KBM-7 (cell line): Measurements from ENCODE around the gene CAPZA3.
A peak's percentile ranks its signal among the peaks of the same experiment; 100 is the strongest.
"Not testable (repeated sequence)": the region's sequence is repeated elsewhere in the genome, so short reads cannot be mapped to it uniquely, and the experiment has no call there.

ENCODE experiments used
- DNase-seq: peaks from one replicate; pipeline ENCODE4 v3.0.0-alpha.2; 2015
- in situ Hi-C: fragments of 300-500 bp; cut with MboI; formaldehyde crosslinking; loops from 2 replicates; pipeline ENCODE4 v1.14.3; 2020; ENCODE audit warnings: low sequenced_read_pairs, low pct_unique_long_range_greater_than_20kb, mixed read lengths

The CAPZA3 gene, protein sequence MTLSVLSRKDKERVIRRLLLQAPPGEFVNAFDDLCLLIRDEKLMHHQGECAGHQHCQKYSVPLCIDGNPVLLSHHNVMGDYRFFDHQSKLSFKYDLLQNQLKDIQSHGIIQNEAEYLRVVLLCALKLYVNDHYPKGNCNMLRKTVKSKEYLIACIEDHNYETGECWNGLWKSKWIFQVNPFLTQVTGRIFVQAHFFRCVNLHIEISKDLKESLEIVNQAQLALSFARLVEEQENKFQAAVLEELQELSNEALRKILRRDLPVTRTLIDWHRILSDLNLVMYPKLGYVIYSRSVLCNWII

DNA sequence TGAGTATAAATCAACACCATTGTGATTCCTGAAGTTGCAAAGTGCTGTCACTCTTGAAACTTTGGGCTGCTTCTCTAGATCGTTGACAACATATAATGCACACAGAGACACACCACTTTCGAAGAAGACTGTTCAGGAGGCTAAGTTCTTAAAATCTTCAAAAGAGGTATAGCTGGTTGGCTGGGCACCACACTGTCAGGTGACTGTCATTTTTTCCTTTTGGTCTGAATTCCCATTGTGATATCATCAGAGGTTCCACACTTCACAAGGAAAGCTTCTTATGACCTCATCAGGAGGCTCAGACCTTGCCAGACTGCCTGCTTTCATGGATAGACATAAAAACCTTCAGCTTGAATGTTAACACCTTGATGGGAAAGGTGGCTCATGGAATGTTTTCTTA lies at the start of gene CAPZA3, which contains the start of gene PLCZ1:
Gene CAPZA3, plus strand, starts transcription at position 301 of the 400 bp plus-strand sequence. CDS start 150 bp downstream, outside the sequence.
Gene PLCZ1, minus strand, starts transcription at position 194 of the 400 bp plus-strand sequence. CDS start 641 bp downstream, outside the sequence.
- in situ Hi-C loops = no loop called here
- DNase-seq = no peak

DNA sequence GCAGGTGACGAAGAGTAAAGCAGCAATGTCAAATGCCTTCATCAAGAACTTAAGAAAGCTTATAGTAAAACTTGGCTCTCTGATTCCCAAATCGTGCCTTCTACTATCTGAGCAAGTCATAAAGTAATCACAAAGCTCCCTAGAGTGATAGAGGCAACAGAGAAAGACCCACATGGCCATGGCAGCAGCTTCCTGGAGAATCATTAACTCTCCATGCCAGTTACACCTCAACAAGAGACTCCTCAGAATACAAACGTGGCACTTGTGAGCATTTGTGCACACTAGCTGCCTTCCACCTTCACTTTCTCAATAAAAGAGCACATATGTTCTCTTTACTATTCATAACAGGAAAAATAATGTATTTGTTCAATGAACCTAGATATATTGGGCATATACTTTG lies 48.1 kb upstream of the CAPZA3 start:
- DNase-seq = no peak
- in situ Hi-C loops = no loop called here

DNA sequence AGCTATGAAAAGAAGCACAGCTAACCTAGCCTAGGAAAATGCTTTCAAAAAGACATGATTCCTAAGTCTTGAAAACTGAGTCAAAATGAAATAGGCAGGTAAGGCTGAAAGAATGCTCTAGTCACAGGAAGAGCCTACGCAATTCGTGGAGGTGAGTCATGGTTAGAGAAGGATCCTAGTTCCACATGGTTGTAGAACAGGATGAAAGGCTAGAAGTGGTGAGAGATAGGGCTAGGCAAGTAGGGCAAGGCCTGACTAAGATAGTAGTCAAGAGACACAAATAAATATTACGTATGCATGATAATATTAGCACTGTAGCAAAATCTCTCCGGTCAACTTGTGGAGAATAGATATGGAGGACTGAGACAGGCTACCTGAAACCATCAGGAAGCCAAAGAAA lies 47.3 kb upstream of the CAPZA3 start:
- DNase-seq = no peak
- in situ Hi-C loops = no loop called here

DNA sequence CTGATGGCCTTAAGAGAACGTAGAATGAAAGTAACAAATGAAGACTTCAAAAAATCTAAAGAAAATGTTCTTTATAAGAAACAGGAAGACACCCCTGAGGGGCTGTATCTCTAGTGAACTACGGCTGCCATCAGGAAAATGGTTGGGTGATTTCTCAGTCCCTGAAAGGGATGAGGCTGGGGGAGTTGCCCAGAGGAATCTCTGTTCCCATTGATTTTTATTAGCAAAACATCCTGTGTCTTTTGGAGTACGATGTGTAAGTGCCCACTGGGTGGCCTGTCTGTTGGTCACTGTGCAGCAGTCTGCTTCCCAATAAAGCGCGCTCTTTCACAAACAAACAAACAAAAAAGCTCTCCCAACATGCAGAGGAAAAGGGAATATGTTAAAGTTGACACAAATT lies 43.9 kb upstream of the CAPZA3 start:
- in situ Hi-C loops, DNase-seq: not testable (repeated sequence)

DNA sequence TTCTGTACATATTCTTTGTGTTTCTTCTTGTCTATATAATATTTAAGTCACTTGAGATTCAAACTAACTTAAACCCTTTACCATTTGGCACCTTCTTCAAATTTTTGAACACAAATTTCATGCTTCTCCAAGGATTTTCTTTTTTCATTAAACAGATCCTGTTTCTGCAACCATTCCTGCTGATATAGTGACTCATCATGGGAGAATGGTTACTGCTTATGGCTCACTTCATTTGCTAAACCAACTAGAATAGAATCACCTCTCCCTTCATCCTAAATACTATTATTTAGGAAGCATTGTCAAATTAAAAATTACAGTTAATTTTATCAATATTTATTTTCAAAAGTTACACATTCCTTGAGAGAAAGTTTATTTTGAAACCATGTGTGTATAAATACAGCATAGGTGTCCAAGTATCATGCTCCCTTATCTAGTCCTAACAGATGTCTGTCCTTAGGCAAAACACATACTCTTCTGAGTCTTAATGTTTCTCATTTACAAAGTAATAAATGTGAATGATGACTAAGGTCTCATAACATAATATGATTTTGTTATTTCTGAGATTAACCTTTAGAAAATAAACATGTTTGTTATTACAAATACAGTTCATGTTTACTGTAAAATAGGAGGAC lies 40.8 kb upstream of the CAPZA3 start:
- in situ Hi-C loops = no loop called here

DNA sequence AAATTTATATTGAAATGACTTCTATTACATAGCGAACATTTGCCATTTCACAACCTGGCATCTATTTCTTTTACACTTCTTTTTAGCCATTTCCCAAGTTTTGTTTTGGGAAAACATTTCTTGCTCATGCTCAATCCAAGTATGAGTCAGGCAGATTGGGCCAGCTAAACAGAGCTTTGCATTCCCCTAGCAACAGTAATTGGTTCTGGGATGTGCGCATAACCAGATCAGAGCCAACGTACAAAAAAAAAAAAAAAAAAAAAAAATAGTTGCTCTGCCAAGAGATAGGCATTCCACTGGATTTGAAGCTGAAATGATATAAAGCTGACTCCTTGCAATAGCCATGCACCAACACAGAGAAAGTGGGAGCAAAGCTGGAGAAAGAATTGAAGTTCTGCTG lies 37.6 kb upstream of the CAPZA3 start:
- no peak for DNase-seq
- in situ Hi-C loops = no loop called here

More for the DNA sequence above, 40.8 kb upstream of the CAPZA3 start:
- no peak for DNase-seq

DNA sequence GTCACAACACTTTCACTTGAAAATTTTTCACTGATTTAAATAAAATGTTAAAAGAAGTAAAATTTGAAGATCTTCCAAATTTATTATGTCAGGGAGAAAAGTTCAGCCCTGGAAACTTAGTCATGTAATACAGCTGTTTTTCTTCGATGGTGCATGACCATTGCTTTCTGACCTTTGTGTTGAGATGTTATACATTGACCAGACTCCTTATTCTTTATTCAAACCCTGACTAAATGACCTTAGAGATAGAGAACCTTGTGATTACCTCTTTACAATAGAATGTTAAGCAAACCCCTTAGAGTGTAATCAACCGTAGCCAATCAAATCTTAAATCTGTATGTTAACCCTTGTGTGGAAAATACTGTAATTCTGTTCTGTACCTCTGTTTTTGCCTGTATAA lies 34.6 kb upstream of the CAPZA3 start:
- in situ Hi-C loops = no loop called here
- no peak for DNase-seq

DNA sequence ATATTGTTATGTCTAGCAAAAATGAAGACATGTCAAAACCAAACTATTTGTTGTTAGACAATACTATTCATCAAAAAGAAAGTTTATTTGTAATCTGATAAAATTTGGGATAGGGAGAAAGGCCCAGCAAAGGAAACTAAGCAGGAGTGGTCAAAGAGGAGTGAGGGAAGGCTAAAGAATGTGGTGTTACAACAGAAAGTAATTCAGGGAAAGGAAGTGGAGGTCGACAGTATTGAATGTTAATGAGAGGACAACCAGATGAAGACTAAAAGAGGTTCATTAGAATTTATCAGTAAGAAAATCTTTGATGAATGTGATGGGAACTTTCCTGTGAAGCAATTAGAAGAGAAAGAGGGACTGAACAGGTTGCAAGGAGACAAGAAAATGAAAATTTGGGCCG lies 34.0 kb upstream of the CAPZA3 start:
- DNase-seq = no peak
- in situ Hi-C loops = no loop called here

DNA sequence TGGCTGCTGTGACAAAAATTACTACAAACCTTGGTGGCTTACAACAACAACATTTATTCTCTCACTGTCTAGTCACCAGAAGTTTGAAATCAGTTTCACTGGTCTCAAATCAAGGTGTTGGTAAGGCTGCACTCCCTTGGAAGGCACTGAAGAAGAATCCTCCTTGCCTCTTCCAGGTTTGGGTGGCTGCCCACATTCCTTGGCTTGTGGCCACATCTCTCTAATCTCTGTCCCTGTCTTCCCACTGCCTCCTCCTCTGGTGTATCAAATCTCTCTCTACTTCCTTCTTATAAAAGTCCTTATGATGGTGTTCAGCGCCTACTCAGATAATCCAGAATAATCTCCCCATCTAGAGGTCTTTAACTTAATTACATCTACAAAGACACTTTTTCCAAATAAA lies 31.1 kb upstream of the CAPZA3 start:
- in situ Hi-C loops = no loop called here
- no peak for DNase-seq

DNA sequence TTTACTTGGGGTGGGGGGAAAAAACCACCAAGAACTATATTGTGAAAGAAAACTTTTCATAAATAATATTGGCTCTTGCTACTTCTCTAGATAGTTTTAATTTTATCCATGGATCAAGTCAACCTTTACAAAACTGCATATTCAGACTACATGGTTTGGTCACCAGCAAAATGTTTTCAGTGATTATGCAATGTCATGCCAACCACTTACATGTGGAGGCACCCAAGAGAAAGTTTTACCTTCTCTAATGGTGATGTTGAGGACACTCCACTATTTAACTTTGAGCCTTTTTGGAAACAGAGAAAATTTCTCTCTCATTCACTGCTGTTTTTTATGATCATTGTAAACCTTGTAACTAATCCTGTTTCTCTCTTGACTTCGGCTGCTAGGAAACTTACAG lies 21.7 kb upstream of the CAPZA3 start:
- in situ Hi-C loops = no loop called here
- DNase-seq = no peak

DNA sequence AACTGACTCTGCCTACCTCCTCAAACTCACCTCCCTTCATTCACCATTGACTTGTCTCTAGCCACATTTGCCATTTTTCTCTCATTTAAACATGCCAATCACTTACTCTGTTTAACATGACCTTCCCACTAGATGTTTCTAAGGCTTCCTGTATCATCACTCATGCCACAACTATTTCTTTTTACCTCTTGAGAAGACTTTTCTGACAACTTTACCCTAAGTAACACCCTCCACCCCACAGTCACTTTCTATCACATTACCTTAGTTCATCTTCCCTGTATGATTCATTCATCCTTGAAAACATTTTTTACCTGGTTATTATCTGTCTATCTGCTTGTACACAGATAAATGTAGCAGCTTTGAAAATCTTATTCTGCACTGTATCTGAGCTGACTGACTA lies 19.5 kb upstream of the CAPZA3 start:
- in situ Hi-C loops = no loop called here
- DNase-seq = no peak

DNA sequence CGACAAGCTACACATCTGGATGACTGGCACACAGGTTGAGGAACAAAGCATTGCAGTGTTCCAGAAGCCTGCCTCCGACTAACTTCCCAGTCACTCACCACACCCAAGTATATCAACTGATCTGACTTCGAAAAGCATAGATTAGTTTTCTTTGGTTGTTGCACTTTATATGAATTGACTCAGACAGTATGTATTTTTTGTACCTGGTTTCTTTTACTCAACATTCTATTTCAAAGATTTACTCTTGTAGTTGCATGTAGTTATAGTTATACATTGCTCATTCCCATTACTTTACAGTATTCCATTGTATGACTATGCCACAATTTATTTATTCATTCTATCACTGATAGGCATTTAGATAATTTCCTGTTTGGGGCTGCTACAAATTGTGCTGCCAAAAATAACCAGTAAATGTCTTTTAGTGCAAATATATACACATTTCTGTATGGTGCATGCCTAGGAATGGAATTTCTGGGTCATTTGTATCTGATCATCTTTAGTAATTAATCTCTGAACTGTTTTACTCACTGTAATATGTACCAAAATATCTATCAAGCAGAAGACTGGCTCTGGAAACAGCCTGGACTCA lies 17.9 kb upstream of the CAPZA3 start:
- in situ Hi-C loops = no loop called here
- no peak for DNase-seq

DNA sequence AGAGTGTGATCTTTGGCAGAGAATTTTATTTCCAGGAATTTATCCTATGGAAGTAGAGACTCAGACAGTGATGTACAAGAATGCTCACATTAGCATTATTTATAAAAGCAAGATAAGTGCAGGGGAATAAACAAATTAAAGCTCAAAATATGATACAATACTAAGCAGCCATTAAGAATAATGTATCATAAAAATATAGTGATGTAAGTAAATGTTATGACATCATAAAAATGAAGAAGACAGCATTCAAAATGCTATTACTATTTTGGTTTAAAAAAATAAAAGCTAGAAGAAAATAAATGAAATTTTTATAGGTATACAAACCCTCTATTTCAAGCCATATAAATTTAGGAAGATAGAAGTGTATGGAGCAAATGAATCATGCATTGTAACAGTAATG lies 17.2 kb upstream of the CAPZA3 start:
- in situ Hi-C loops = no loop called here

DNA sequence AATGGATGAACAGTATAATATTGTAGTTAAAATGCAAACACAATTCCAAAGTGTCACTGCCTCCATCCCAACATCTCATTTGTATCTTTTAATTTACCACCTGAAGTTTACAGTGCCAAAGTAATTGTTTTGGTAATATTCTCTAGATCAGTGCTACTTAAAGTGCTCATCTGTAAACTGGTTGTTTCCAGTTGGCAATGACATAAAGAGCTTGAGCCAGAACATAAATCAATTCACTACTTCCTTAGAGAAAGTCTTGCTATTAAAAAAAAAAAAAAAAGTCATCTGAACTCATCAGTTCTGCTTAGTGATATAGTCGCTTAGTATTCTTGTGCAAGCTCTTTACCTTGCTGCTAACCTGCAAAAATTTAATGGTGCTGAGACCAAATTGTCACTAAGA lies 16.5 kb upstream of the CAPZA3 start:
- in situ Hi-C loops = no loop called here
- DNase-seq = no peak

More for the DNA sequence above, 17.2 kb upstream of the CAPZA3 start:
- DNase-seq = no peak

DNA sequence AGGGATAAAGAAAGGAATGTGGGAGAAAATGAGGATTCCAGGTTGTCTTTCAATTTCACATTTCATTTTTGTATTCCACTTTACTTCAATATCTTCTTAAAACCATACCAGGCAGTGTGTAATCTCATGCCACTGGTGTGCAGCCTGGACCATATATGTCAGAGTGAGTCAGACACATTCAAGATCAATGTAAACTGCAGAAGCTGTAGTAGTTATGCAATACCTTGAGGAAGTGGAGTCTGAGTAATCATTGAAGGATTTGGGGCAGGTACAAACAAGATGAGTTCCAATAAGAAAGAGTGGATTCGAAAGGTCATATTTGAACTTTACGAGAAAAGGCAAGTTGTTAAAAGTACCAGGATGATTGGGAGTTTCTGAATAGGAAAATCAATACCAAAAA lies 14.2 kb upstream of the CAPZA3 start:
- in situ Hi-C loops = no loop called here
- peak; percentile 13 for DNase-seq

DNA sequence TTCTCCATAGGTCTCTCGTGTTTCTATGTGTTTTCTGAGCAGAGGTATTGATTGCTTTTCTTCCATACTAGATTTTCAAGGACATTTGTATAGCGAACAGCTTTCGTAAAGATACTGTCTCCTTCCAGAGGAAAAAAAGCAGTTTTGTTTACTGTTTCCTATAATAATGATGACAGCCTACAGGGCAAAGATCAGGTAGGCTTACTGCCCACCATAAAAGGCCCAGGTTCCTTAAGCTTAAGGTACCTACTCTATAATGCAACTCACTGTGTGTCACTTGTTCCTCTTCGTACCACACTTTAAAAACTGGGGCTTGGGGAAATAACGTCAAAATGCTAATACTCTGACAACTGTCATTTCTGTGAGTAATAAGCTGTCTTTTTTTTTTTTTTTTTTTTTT lies 6.8 kb upstream of the CAPZA3 start:
- in situ Hi-C loops = no loop called here
- DNase-seq = no peak

DNA sequence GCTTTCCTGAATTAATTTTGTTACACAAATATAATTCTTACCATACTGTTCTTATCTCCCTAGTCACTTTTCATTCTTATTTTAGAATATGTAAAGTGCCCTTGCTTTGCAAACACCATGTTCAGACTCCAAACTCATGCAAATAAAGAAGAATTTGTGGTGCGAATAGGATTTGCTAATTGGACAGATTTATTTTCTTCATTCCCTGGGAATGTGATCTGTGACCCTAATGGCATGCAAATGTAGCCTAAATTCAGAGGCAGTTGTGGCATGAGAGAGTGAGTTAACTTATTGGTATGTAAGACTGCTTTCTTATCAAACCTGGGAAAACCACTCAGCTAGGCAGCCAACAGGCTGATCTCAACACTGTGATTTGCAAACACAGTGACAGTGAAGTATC lies 10.0 kb downstream of the CAPZA3 start:
- in situ Hi-C loops = no loop called here
- no peak for DNase-seq

DNA sequence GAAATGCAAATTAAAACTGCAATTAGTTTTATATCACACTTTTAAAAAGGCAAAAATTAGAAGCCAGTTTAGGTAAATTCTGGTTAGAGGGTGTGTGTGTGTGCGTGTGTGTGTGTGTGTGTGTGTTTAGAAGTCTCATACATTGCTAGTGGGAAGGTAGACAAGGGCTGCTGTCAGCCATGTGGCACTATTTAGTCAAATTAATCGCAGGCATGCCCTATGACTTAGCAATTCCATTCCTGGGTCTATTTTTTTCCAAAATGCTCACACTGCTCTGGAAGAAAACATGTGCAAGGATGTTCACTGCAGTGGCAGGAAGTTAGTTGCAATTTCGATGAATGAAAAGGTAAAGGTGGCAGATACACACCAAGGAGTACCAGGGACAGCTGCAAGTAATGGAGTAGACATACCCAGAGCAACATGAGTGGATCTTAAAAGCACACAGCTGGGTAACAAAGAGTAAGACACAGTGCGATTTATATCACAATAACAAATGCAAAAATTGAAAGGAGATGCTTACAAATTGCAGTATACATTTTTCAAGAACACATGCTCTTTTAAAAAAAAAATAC lies 11.6 kb downstream of the CAPZA3 start:
- DNase-seq = no peak
- in situ Hi-C loops = no loop called here

DNA sequence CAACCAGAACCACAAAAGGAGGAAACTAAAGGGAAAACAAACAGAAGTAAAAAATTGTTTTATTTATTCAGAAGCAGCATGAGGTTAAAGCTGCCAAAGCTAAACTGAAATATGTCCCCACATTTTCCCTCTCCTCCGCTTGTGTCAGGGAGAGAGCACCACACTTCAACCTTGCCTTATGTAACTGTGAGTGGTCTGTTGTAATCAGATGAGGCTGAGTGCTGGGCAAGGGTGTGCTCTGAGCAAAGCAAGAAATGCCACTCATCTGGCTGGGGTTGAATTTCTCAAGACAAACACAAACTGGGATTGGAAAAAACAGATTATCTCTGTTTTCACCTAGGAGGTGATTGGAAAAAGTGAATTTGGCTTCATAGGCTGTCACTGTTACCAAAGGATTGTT lies 12.2 kb downstream of the CAPZA3 start:
- no peak for DNase-seq
- in situ Hi-C loops = no loop called here

DNA sequence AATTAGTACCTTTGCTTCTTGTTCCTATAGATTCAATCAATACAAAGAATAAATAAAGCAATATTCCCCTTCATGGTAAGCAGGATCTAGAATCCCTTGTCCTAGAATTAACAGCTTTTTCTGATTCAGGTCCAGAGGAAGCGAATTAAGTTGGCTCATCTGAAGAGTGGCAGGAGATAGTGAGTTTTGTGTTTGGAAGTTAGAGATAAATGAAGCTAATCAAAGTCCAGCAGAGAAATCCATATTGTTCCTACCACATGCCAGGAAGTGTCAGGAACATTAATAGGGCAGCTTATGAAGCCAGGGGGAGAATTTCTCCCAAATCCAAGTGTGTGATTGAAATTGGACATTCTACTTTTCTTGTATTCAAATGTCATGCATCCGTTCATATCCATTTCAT lies 13.9 kb downstream of the CAPZA3 start:
- DNase-seq = no peak

More for the DNA sequence above, 13.9 kb downstream of the CAPZA3 start:
- in situ Hi-C loops = no loop called here
